ENCODE data around the gene CAPN15.

The CAPN15 gene

DNA sequence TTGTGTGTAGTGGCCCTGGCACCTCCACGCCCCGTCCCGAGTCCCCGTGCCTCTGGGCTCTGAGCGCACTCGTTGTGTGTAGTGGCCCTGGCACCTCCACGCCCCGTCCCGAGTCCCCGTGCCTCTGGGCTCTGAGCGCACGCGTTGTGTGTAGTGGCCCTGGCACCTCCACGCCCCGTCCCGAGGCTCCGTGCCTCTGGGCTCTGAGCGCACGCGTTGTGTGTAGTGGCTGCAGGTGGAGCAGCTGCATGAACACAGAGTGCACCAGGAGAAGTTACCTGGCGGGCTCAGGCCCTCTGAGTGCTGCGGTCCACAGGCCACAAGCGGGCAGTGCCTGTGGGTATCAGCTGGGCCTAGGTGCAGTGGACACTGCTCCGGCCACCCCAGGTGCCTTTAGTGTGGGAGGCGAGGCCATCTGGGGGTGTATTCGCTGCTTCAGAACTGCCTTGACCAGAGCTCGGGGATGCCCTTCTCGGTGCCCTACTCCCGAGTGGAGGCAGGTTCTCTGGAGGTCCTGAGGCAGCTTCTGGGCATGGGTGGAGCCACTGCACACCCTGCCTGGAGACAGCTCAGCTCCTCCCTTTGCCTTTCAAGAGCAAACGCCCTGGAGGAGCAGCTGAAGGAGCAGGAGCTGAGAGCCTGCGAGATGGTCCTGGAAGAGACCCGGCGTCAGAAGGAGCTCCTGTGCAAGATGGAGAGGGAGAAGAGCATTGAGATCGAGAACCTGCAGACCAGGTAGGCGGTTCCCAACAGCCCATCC is 17.3 kb upstream of the CAPN15 start:
- no peaks in the 10 kb centered on the region for H3K4me1 ChIP-seq (ENCODE audit: control insufficient read depth, insufficient read depth, low read length)
- no peak overlapping the region for H3K9ac ChIP-seq (ENCODE audit: low read length)
- H3K9me3 ChIP-seq (ENCODE audit: control insufficient read depth, low read length): no peaks in the 10 kb centered on the region
- H3K4me3 ChIP-seq (ENCODE audit: low read length): no peak overlapping the region
- no peaks in the 10 kb centered on the region for H3K27me3 ChIP-seq (ENCODE audit: control insufficient read depth, insufficient read depth, low read length)
- H3K36me3 ChIP-seq (ENCODE audit: control insufficient read depth, insufficient read depth, low read length): no peaks in the 10 kb centered on the region

DNA sequence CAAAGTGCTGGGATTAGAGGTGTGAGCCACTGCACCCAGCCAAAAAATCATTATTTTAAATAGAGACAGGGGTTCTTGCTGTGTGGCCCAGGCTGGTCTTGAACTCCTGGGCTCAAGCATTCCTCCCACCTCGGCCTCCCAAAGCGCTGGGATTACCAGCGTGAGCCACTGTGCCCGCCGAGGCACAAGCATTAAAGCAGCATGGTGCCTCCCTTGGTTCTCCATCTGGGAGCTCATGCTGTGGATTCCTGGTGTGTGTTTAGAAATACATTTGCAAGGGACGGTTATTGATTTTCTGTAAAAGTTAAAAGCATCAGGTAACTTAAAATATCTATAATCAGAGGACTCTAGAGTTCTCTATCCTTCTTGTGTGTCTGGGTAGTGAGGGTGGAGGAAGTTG is 14.7 kb upstream of the CAPN15 start:
- no peaks in the 10 kb centered on the region for H3K27me3 ChIP-seq (ENCODE audit: control insufficient read depth, insufficient read depth, low read length)
- no peak overlapping the region for H3K9ac ChIP-seq (ENCODE audit: low read length)
- no peaks in the 10 kb centered on the region for H3K4me1 ChIP-seq (ENCODE audit: control insufficient read depth, insufficient read depth, low read length)
- no peaks in the 10 kb centered on the region for H3K36me3 ChIP-seq (ENCODE audit: control insufficient read depth, insufficient read depth, low read length)
- H3K4me3 ChIP-seq (ENCODE audit: low read length): no peak overlapping the region
- H3K9me3 ChIP-seq (ENCODE audit: control insufficient read depth, low read length): no peaks in the 10 kb centered on the region

DNA sequence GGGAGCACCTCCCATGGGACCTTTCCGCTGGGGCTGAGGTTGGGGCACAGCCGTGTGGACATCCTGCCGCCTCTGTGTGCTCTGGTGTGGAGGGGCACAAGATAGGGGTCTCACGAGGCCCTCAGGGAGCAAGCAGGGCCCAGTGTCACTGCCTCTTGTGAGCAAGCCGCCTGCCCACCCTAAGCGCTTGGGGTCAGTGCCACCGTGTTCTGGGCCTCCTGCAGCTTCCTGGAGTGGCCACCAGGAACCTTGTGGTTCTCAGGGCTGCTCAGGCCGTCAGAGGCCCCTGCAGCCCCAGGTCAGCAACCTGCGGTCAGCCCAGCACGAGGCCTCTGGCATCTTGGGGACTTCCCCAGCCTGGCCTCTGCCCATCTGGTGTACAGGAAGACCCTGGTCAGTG is 13.6 kb upstream of the CAPN15 start:
- no peaks in the 10 kb centered on the region for H3K27me3 ChIP-seq (ENCODE audit: control insufficient read depth, insufficient read depth, low read length)
- no peak overlapping the region for H3K9ac ChIP-seq (ENCODE audit: low read length)
- H3K36me3 ChIP-seq (ENCODE audit: control insufficient read depth, insufficient read depth, low read length): no peaks in the 10 kb centered on the region
- no peaks in the 10 kb centered on the region for H3K4me1 ChIP-seq (ENCODE audit: control insufficient read depth, insufficient read depth, low read length)
- no peak overlapping the region for H3K4me3 ChIP-seq (ENCODE audit: low read length)
- H3K9me3 ChIP-seq (ENCODE audit: control insufficient read depth, low read length): no peaks in the 10 kb centered on the region

DNA sequence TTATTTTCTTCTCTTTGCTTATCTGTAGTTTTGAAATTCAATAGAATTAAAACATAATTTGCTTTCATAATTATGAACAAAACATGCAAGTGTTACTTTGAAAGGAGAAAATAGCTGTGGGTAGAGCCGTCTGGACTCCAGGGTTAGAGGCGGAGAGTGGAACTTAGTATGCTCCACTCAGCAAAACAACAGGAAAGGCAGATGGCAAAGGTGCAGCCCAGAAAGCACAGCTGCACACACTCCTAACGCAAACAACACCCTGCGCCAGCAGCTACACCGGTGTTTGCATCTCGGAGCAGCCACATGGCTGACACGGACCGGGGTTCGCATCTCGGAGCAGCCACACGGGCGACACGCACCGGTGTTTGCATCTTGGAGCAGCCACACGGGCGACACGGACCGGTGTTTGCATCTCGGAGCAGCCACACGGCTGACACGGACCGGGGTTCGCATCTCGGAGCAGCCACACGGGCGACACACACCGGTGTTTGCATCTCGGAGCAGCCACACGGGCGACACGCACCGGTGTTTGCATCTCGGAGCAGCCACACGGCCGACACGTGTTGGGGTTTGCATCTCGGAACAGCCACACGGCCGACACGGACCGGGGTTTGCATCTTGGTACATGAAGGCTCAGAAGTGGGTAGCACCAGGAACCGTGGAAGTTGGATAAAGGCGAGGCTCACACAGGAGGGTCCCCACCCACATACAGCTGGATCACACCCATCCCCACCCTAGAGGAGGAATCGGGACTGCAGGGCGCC is 12.2 kb upstream of the CAPN15 start:
- no peaks in the 10 kb centered on the region for H3K27me3 ChIP-seq (ENCODE audit: control insufficient read depth, insufficient read depth, low read length)
- no peak overlapping the region for H3K4me3 ChIP-seq (ENCODE audit: low read length)
- no peaks in the 10 kb centered on the region for H3K9me3 ChIP-seq (ENCODE audit: control insufficient read depth, low read length)
- no peak overlapping the region for H3K9ac ChIP-seq (ENCODE audit: low read length)
- no peaks in the 10 kb centered on the region for H3K4me1 ChIP-seq (ENCODE audit: control insufficient read depth, insufficient read depth, low read length)
- H3K36me3 ChIP-seq (ENCODE audit: control insufficient read depth, insufficient read depth, low read length): no peaks in the 10 kb centered on the region

DNA sequence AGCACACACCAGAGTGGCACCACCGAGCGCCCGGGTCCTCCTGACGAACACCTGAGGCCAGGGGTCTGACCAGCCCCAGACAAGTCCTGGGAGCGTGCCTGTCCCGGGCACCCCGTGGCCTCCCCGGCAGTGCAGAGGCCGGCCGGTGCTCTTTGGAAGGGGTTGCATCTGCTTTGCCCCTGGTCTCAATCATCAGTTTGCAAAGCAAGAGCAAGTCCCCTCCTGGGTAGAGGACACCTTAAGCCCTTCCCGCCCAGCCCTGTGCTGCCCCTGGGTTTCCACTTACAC is 11.6 kb upstream of the CAPN15 start:
- Histone ChIP-seq H3K4me1 (ENCODE audit: control insufficient read depth, insufficient read depth, low read length) (no peaks in the 10 kb centered on the region), H3K27me3 (ENCODE audit: control insufficient read depth, insufficient read depth, low read length) (no peaks in the 10 kb centered on the region), H3K36me3 (ENCODE audit: control insufficient read depth, insufficient read depth, low read length) (no peaks in the 10 kb centered on the region), H3K9me3 (ENCODE audit: control insufficient read depth, low read length) (no peaks in the 10 kb centered on the region), H3K9ac (ENCODE audit: low read length) (no peak overlapping the region), H3K4me3 (ENCODE audit: low read length) (no peak overlapping the region)

DNA sequence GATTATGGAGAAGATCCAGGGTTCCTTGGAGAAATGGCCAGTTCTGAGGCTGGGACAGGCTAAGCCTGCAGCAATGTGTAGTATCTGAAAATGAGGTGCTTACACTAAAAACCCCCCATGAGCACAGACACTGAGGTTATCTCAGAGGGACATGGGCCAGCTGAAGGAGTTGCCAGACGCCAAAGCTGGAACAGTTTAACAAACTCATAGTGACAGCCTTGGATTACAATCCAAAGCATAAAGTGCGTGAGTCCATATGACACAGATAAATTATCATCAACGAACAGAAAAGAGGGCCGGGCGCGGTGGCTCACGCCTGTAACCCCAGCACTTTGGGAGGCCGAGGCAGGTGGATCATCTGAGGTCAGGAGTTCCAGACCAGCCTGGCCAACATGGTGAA is 11.2 kb upstream of the CAPN15 start:
- Histone ChIP-seq H3K9me3 (ENCODE audit: control insufficient read depth, low read length) (no peaks in the 10 kb centered on the region), H3K4me1 (ENCODE audit: control insufficient read depth, insufficient read depth, low read length) (peaks cover 2% of the 10 kb centered on the region), H3K36me3 (ENCODE audit: control insufficient read depth, insufficient read depth, low read length) (no peaks in the 10 kb centered on the region), H3K4me3 (ENCODE audit: low read length) (no peak overlapping the region), H3K27me3 (ENCODE audit: control insufficient read depth, insufficient read depth, low read length) (no peaks in the 10 kb centered on the region), H3K9ac (ENCODE audit: low read length) (no peak overlapping the region)

DNA sequence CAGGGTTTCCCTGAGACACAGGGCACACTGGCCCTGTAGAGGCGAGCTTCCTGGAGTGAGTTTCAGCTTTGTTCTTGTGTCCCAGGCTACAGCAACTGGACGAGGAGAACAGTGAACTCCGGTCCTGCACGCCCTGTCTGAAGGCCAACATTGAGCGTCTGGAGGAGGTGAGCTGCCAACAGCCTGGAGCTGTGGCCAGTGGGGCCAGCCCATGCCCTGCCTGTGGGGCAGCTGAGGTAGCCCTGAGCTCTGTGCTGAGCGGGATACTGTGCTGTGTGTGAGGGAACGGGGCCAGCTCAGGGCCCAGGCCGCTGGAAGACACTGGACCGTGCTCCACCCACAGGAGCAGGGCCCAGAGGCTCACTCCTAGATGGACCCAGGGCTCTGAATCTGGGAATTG is 8.7 kb upstream of the CAPN15 start:
- Histone ChIP-seq H3K9me3 (ENCODE audit: control insufficient read depth, low read length) (no peaks in the 10 kb centered on the region), H3K36me3 (ENCODE audit: control insufficient read depth, insufficient read depth, low read length) (no peaks in the 10 kb centered on the region), H3K4me1 (ENCODE audit: control insufficient read depth, insufficient read depth, low read length) (peaks cover 8% of the 10 kb centered on the region), H3K4me3 (ENCODE audit: low read length) (no peak overlapping the region), H3K9ac (ENCODE audit: low read length) (no peak overlapping the region), H3K27me3 (ENCODE audit: control insufficient read depth, insufficient read depth, low read length) (no peaks in the 10 kb centered on the region)

DNA sequence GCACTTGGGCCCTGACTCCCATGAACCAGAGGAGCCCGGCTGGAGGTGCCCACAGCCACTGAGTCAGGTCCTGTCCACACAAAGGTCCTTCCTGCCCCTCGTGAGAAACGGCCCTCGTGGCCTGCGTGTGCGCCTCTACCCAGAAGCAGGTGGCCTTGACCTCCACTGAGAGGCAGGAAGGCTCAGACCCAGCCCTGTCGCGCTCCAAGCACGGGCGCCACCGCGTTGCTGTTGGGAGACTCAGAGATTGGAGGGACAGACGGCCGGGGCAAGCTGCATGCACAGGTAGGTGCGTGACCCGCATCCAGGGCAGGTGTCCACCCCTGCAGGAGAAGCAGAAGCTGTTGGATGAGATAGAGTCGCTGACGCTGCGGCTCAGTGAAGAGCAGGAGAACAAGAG is 8.1 kb upstream of the CAPN15 start:
- Histone ChIP-seq H3K27me3 (ENCODE audit: control insufficient read depth, insufficient read depth, low read length) (no peaks in the 10 kb centered on the region), H3K4me1 (ENCODE audit: control insufficient read depth, insufficient read depth, low read length) (peaks cover 8% of the 10 kb centered on the region), H3K9ac (ENCODE audit: low read length) (no peak overlapping the region), H3K9me3 (ENCODE audit: control insufficient read depth, low read length) (no peaks in the 10 kb centered on the region), H3K4me3 (ENCODE audit: low read length) (no peak overlapping the region), H3K36me3 (ENCODE audit: control insufficient read depth, insufficient read depth, low read length) (no peaks in the 10 kb centered on the region)

DNA sequence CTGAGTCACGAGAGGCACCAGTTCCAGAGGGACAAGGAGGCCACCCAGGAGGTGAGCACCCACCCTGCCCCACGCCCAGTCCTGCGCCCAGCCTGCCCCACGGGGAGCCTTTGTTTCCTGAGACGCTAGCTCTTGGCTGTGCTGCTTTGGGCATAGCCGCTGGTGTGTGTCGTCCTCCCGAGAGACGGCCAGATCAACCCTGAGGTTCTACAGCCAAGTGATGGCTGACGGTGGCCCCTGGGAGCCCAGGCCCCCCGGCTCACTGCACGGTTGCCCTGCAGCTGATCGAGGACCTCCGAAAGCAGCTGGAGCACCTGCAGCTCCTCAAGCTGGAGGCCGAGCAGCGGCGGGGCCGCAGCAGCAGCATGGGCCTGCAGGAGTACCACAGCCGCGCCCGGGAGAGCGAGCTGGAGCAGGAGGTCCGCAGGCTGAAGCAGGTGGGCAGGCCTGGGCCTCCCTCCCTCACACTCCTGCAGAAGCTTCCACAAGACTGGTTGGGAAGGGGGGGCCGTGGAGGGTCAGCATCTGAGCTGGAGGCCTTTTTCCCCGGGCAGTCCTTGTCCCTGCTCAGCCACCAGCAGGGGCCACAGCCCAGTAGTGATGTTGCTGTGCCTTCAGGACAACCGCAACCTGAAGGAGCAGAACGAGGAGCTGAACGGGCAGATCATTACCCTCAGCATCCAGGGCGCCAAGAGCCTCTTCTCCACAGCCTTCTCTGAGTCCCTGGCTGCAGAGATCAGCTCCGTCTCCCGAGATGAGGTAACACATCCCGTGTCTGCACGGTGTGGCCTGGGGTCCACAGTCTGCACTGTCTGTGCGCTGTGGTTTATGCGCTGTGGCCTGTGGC is 7.4 kb upstream of the CAPN15 start:
- Histone ChIP-seq H3K4me1 (ENCODE audit: control insufficient read depth, insufficient read depth, low read length) (peaks cover 11% of the 10 kb centered on the region), H3K36me3 (ENCODE audit: control insufficient read depth, insufficient read depth, low read length) (no peaks in the 10 kb centered on the region), H3K4me3 (ENCODE audit: low read length) (no peak overlapping the region), H3K27me3 (ENCODE audit: control insufficient read depth, insufficient read depth, low read length) (no peaks in the 10 kb centered on the region), H3K9me3 (ENCODE audit: control insufficient read depth, low read length) (no peaks in the 10 kb centered on the region), H3K9ac (ENCODE audit: low read length) (no peak overlapping the region)

DNA sequence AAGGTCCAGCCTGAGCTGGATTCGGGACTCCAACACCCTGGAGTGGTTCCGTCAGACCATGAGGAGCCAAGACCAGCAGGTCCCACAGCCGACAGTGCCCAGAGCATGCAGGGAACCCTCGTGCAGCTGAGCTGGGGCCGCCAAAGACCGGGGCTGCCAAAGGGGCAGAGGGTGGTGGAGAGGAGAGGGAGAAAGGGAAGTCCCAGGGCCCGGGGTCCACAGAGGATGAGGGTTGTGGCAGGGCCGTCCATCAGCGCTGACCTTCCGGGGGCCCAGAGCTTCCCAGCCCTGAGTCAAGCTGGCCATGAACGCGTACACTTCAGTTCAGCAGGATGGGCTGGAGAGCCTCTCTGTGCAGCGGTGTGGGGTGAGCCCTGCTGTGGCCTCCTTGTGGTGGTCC is 6.7 kb upstream of the CAPN15 start:
- H3K36me3 ChIP-seq (ENCODE audit: control insufficient read depth, insufficient read depth, low read length): no peaks in the 10 kb centered on the region
- no peak overlapping the region for H3K4me3 ChIP-seq (ENCODE audit: low read length)

DNA sequence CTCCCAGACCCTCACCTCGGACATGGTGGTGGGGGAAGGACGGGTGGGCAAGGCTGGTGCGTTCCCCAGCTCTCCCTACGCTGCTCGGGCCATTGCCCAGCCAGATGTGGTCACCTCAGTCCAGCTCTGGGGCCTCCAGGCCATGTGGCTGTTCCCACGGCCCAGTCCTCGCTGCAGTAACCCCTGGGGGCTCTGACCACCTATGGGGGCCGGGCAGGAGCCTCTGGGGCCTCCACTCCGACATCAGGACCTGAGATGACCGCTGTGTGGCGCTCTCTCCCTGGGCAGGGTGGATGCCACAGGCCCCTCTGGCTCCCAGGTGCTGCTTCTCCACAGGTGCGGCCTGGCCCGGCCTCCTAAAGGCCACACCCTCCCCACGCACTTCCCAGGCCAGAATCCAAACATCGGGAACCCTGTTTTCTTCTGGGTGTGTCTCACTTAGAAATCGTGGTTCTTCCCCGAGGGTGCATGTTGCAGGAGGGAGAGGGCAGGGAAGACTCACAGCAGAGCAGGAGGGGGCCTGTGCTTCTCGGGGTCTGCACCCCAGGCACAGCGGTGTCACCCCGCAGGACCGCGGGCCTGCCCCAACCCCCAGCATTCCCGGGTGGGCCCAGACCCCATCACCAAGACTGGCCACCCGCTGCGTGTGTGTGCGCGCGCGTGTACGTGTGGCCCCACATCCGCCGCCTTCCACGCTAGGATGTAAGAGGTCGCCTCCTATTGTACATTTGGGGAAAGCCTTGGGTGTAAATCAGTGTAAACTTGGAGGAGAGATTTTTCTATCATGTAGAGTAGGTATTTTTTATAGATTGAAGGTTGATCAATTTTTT is 5.9 kb upstream of the CAPN15 start:
- peaks cover 26% of the 10 kb centered on the region for H3K4me1 ChIP-seq (ENCODE audit: control insufficient read depth, insufficient read depth, low read length)
- no peaks in the 10 kb centered on the region for H3K36me3 ChIP-seq (ENCODE audit: control insufficient read depth, insufficient read depth, low read length)
- H3K9ac ChIP-seq (ENCODE audit: low read length): no peak overlapping the region
- no peaks in the 10 kb centered on the region for H3K27me3 ChIP-seq (ENCODE audit: control insufficient read depth, insufficient read depth, low read length)
- no peak overlapping the region for H3K4me3 ChIP-seq (ENCODE audit: low read length)
- H3K9me3 ChIP-seq (ENCODE audit: control insufficient read depth, low read length): no peaks in the 10 kb centered on the region

More for the DNA sequence above, 6.7 kb upstream of the CAPN15 start:
- H3K9ac ChIP-seq (ENCODE audit: low read length): no peak overlapping the region
- no peaks in the 10 kb centered on the region for H3K9me3 ChIP-seq (ENCODE audit: control insufficient read depth, low read length)
- H3K27me3 ChIP-seq (ENCODE audit: control insufficient read depth, insufficient read depth, low read length): no peaks in the 10 kb centered on the region
- peaks cover 19% of the 10 kb centered on the region for H3K4me1 ChIP-seq (ENCODE audit: control insufficient read depth, insufficient read depth, low read length)
